ENCODE measurements around the gene COX10. TPM values are rescaled to one million over a fixed set of nuclear protein-coding genes. Genes with fewer than 3 reads are reported as not detected.

COX10 gene
- total RNA-seq, 1 donor from 2014 or later: 24.8 TPM

DNA sequence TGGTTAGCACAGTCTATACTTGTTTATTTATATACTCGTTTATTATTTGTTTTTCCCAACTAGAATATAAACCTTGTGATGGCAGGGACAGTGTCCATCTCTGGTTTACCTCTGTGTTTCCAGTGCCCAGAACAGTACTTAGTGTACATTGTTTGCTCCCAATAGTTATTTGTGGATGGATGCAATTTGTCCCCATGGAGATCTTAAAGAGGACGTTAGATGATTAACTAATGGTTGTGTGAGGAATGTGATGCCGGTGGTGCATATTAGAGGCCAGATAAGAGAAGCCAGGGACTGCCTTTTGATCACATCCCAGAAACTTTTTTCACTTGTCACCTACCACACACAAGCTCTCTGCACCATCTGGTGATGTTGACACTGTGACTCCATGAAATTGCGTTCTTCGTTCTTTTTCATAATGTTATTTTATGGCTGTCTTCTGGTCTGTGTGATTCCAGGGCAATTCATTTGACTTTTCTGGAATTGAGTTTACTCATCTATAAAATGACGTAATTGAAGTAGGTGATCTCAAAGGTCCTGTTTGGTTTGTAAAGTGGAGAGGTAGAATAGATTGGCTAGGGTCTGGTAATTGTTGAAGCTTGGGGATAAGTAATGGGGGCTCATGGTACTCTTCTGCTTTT lies 1.2 kb downstream of the COX10 start:
- TF ChIP-seq, protein P1, sequence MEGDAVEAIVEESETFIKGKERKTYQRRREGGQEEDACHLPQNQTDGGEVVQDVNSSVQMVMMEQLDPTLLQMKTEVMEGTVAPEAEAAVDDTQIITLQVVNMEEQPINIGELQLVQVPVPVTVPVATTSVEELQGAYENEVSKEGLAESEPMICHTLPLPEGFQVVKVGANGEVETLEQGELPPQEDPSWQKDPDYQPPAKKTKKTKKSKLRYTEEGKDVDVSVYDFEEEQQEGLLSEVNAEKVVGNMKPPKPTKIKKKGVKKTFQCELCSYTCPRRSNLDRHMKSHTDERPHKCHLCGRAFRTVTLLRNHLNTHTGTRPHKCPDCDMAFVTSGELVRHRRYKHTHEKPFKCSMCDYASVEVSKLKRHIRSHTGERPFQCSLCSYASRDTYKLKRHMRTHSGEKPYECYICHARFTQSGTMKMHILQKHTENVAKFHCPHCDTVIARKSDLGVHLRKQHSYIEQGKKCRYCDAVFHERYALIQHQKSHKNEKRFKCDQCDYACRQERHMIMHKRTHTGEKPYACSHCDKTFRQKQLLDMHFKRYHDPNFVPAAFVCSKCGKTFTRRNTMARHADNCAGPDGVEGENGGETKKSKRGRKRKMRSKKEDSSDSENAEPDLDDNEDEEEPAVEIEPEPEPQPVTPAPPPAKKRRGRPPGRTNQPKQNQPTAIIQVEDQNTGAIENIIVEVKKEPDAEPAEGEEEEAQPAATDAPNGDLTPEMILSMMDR (conservative IDR thresholded peaks at IDR 0.05; ENCODE audit: low read depth, low read length): no peak
- peak overlapping the region; percentile 85 for H3K4me3 ChIP-seq (ENCODE audit: low read depth, low read length)
- DNase-seq (ENCODE audit: low read depth): peak; percentile 12

DNA sequence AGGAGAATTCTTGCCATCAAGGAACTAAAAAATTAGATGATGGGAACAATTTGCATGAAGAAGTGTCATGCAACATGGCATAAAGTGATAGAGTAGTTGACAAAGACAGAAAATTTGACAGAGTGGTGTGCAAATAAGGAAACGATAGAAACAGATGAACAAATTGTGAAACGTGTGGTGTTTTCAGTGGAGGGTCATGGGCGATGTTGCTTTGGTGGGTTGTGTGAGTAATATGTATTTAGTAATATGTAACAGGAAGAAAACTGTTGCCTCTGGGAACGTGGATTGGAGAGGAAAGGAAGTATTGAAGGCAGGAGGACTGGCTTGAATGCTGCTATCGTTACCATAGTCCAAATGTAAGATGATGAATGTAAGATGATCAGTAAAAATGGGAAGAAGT lies 3.6 kb downstream of the COX10 start:
- no peak for DNase-seq (ENCODE audit: low read depth)
- TF ChIP-seq, protein P1 (conservative IDR thresholded peaks at IDR 0.05; ENCODE audit: low read depth, low read length): no peak
- no peak overlapping the region for H3K4me3 ChIP-seq (ENCODE audit: low read depth, low read length)

DNA sequence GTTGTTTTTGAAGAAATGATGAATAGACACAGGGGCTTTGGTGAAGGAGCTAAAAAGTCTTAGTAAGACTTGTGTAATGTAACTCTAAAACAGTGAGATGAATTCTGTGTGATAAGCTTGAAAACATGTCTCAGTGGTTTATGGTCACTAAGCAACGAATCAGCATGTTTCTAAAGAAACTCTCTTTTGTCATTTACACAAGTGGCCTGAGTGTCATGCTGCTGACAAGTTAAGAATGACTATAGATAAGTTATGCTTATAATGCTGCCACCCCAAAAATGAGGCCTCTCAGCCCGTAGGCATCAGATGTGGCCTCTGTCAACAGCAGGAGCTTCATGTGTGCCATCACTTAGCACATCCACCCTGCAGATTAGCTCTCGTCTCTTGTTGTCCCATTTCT lies 8.7 kb downstream of the COX10 start:
- no peak for DNase-seq (ENCODE audit: low read depth)
- TF ChIP-seq, protein P1 (conservative IDR thresholded peaks at IDR 0.05; ENCODE audit: low read depth, low read length): no peak
- no peak overlapping the region for H3K4me3 ChIP-seq (ENCODE audit: low read depth, low read length)

DNA sequence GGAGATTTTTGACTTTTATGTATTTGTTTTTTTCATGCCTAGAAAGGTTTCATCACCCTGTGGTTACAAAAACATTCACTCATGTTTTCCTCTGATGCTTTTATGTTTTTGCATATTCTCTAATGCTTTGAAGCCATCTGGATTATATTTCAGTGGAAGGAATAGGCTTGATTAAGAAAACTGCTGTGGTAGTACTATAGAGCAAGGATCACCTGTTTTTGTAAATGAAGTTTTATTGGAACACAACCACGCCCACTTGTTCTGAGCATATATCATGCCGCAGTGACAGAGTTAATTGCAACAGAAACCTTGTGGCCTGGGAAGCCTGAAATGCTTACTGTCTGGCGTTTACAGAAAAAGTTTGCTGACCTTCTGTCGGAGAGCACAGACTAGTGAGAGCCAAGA lies 11.5 kb downstream of the COX10 start:
- TF ChIP-seq, protein P1 (conservative IDR thresholded peaks at IDR 0.05; ENCODE audit: low read depth, low read length): no peak
- no peak for DNase-seq (ENCODE audit: low read depth)
- H3K4me3 ChIP-seq (ENCODE audit: low read depth, low read length): no peak overlapping the region

DNA sequence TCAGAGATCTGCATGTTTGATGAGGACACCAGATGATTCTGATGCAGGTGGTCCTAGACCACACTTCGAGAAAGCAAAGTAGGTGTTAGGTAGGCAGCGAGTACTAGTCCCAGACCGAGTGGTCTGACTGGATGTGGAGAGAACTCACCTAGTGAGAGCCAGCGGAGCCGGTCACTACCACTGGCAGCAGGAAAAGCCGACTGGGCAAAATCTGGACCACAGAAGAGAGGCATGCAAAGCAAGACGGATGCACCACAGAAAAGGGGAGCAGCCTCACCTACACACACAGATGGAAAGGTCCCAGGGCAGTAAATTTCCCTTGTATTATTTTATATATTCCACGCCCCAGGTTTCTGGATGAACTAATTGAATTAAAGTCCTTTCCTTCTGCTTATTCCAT lies 13.5 kb downstream of the COX10 start:
- TF ChIP-seq, protein P1 (conservative IDR thresholded peaks at IDR 0.05; ENCODE audit: low read depth, low read length): no peak
- H3K4me3 ChIP-seq (ENCODE audit: low read depth, low read length): no peak overlapping the region
- no peak for DNase-seq (ENCODE audit: low read depth)

DNA sequence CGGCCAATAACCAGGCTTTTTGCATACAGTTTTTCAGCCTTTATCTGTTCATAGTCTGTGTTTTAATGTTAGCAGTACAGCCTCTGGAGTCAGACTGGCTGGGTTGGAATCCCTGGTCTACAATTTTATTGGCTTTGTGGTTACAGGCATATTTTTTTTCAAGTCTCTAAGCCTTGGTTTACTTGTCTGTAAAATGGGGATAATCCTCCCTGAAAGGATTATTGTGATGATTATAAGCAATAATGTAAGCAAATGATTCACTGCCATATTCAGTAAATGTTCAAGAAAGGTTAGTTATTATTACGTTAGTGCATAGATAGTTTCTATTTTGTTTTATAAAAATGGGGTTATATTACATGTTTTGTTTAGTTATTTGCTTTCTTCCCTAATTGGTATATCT lies 15.7 kb downstream of the COX10 start:
- TF ChIP-seq, protein P1 (conservative IDR thresholded peaks at IDR 0.05; ENCODE audit: low read depth, low read length): no peak
- H3K4me3 ChIP-seq (ENCODE audit: low read depth, low read length): no peak overlapping the region
- no peak for DNase-seq (ENCODE audit: low read depth)

DNA sequence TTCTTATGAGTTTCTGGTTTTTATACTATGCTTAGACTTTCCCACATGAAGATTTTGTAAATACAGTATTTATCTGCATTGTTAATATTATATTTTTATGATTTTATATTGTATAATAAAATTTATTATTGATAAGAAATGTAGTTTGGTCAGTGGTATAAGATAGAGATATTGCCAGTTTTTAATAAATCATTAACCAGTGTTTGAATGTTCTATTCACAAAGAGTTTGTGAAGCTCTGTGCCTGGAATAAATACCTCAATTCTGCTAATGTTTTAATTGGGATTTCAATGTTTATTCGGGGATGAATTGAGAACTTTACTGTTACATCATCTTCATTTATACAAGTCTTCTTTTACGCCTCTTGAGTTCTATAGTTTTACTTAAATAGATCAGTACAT lies 16.9 kb downstream of the COX10 start:
- H3K4me3 ChIP-seq (ENCODE audit: low read depth, low read length): no peak overlapping the region
- no peak for DNase-seq (ENCODE audit: low read depth)
- TF ChIP-seq, protein P1 (conservative IDR thresholded peaks at IDR 0.05; ENCODE audit: low read depth, low read length): no peak

Data from epithelial cell of proximal tubule (primary cell).